ENCODE data around the gene SLC27A4.

- TF ChIP-seq EZH2phosphoT487 (IDR thresholded peaks at IDR 0.05; ENCODE audit: insufficient read depth, low read depth) (no peak), EZH2 (IDR thresholded peaks at IDR 0.05; ENCODE audit: insufficient read depth, poor library complexity, severe bottlenecking) (no peak)
These were observed 17.7 kb upstream of the SLC27A4 start, which contains the start of the genes COQ4 and TRUB2 for GRCh38 chr9:128322404-128323211.

All from GM23248 (cell line).